AG04450 (cell line): ENCODE measurements around the gene CLCN3. TPM values are rescaled to one million over a fixed set of nuclear protein-coding genes. Genes with fewer than 3 reads are reported as not detected.
A peak's percentile ranks its signal among the peaks of the same experiment; 100 is the strongest.
"Not testable (repeated sequence)": the region's sequence is repeated elsewhere in the genome, so short reads cannot be mapped to it uniquely, and the experiment has no call there.

Experiments used
- CTCF ChIA-PET: fragments of 300-600, 350-600 bp; formaldehyde crosslinking; extraction: SDS; loops from one replicate; lab custom pipeline; 2022; ENCODE audit warnings: antibody characterized with exemption, inconsistent platforms; lab: Charles Lee
- POLR2A ChIA-PET: fragments of 350-600 bp; formaldehyde crosslinking; extraction: SDS; loops from one replicate; lab custom pipeline; 2021; ENCODE audit warnings: antibody characterized with exemption, inconsistent platforms; lab: Yijun Ruan, JAX
- DNase-seq: peaks from one replicate; pipeline ENCODE4 v3.0.0-alpha.2; 2011; ENCODE audit warnings: low read depth, low spot score
- H3K27ac ChIP-seq: one replicate; pipeline ENCODE4 v1.5.1; 2012; ENCODE audit warnings: low read depth, low read length, control low read depth
- H3K27me3 ChIP-seq: one replicate; pipeline ENCODE4 v1.6.0; 2012; ENCODE audit warnings: low read length; ENCODE audit not compliant: control insufficient read depth, insufficient read depth
- H3K4me3 ChIP-seq: 2 replicates; pipeline ENCODE4 v1.5.1; 2011; ENCODE audit warnings: mild to moderate bottlenecking, low read depth, low read length, control low read depth
- H3K9me3 ChIP-seq: 2 replicates; pipeline ENCODE4 v1.5.1; 2012; ENCODE audit warnings: low read length; ENCODE audit not compliant: control insufficient read depth, insufficient read depth
- polyA plus RNA-seq: library from polyadenylated mRNA; depleted of rRNA; stranded (reverse); fragments of >200 nt; gene quantifications from 2 replicates; pipeline ENCODE4 v1.2.3, GENCODE V29; 2011
- TF ChIP-seq, protein P1 (sequence below): IDR thresholded peaks from 2 replicates; pipeline ENCODE4 v1.5.1; 2011; ENCODE audit warnings: low read depth, low read length, control low read depth, inconsistent platforms

The CLCN3 gene
- polyA plus RNA-seq, 1 experiment = 36.5 TPM

DNA sequence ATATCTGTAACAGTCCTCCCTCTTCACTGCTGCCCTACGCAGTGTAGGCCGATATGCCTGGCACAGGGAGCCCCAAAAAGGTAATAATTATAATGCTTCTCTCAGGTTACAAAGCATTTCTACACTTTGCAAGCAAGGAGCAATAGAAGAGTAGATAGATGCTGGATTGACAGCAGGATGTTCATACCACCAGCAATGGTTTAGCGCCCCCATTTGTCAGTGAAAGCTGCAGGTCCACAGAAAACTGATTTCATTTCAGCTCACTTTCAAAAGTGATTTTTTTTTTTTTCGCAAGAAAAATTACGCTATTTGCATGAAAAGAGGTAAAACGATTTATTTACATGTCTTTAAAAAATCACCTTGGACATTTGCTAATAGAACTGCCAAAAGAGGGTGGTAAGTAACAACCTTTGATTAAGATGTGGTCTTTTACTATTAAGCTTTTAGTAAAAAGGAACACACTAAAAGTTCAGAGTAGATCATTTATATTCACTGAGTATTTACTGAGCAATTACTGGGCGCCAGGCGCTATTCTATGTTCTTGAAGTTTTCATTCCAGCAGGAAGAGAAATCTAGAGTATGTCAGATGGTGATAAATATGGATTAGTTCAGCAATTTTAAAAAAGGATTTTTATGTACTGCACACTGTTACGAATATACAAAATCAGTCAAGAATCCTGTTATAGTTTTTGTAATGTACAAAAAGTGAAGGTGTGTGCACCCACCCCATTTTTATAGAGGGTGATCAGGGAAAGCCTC lies 103.0 kb downstream of the CLCN3 start:
- no peak overlapping the region for H3K27ac ChIP-seq
- ChIA-PET CTCF (interaction anchor here (0.9 to 2.9 kb wide), 4 partner anchors 9 to 110 kb away, joined by 3 to 18 read pairs (median 4); partner anchors contain the start of gene NEK1), POLR2A (no interaction called here)
- DNase-seq = no peak
- no peak overlapping the region for H3K4me3 ChIP-seq
- H3K27me3 ChIP-seq = no peaks in the 10 kb centered on the region
- H3K9me3 ChIP-seq = no peaks in the 10 kb centered on the region
- TF ChIP-seq, protein P1, sequence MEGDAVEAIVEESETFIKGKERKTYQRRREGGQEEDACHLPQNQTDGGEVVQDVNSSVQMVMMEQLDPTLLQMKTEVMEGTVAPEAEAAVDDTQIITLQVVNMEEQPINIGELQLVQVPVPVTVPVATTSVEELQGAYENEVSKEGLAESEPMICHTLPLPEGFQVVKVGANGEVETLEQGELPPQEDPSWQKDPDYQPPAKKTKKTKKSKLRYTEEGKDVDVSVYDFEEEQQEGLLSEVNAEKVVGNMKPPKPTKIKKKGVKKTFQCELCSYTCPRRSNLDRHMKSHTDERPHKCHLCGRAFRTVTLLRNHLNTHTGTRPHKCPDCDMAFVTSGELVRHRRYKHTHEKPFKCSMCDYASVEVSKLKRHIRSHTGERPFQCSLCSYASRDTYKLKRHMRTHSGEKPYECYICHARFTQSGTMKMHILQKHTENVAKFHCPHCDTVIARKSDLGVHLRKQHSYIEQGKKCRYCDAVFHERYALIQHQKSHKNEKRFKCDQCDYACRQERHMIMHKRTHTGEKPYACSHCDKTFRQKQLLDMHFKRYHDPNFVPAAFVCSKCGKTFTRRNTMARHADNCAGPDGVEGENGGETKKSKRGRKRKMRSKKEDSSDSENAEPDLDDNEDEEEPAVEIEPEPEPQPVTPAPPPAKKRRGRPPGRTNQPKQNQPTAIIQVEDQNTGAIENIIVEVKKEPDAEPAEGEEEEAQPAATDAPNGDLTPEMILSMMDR = peak; percentile 39

DNA sequence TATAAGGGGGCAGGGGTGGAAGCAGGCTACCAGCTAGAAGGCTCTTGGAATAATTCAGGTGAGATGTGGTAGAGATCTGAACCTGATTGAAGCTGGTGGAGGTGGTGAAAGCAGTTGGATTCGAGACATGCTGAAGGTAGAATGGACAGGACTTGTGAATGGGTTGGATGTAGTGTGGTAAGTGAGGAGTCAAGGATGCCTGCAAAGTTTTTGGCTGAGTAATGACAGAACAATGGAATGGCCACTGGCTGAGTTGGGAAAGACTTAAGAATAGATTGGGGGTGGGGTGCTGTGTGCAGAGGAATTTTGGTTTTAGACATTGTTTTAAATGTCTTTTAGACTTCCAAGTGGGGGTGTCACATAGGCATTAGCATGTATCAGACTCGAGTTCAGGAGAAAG lies 103.9 kb downstream of the CLCN3 start:
- H3K9me3 ChIP-seq = no peaks in the 10 kb centered on the region
- ChIA-PET POLR2A (no interaction called here), CTCF (interaction anchor here (1.1 to 2.9 kb wide), 2 partner anchors 27 to 111 kb away, joined by 3 to 18 read pairs; partner anchors contain the start of gene NEK1)
- TF ChIP-seq, protein P1 = no peak
- no peak overlapping the region for H3K27ac ChIP-seq
- no peak overlapping the region for H3K4me3 ChIP-seq
- no peak for DNase-seq
- H3K27me3 ChIP-seq = no peaks in the 10 kb centered on the region

DNA sequence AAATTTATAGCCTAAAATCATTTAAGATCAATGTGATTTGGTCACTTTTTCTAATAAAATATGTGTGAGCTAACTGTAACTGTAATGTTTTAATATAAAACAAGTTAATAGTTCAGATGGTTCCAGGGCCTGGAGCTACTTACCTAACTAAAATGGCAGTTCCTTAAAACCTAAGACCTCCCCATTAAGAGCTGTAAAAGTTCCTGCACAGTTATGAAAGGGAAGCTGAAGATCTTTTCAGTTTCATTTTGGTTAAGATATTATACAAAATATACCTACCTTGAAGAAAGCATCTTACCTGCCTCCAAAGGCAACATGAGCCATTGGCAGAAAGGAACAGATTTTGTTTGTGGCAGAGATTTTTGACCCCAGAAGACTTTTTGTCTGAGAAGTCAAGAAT lies 107.2 kb downstream of the CLCN3 start:
- no peak for DNase-seq
- H3K27ac ChIP-seq = no peak overlapping the region
- H3K27me3 ChIP-seq = no peaks in the 10 kb centered on the region
- no peak overlapping the region for H3K4me3 ChIP-seq
- ChIA-PET POLR2A (no interaction called here), CTCF (no interaction called here)
- no peaks in the 10 kb centered on the region for H3K9me3 ChIP-seq
- TF ChIP-seq, protein P1 = no peak

DNA sequence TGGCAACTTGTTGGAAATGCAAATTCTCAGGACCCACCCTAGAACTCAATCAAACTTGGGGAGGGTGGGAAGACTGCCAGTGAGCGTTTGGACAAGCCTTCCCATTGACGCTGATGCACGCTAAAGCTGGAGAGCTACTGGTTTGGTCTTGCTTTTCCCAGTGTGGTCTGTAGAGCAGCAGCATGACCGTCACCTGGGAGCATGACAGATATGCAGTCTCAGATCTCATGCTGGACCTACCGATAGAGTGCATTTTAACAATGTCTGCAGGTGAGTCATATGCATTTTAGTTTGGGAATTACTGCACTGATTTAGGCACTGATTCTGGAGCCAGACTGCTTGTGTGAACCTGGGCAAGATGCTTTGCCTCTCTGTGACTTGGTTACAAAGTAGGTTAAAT lies 110.2 kb downstream of the CLCN3 start:
- TF ChIP-seq, protein P1 = no peak
- H3K27ac ChIP-seq = no peak overlapping the region
- POLR2A ChIA-PET = no interaction called here
- no peak overlapping the region for H3K4me3 ChIP-seq
- CTCF ChIA-PET = no interaction called here
- H3K9me3 ChIP-seq = no peaks in the 10 kb centered on the region
- DNase-seq = no peak
- H3K27me3 ChIP-seq = no peaks in the 10 kb centered on the region

GRCh38 chr4:169738604-169739003 lies 118.2 kb downstream of the CLCN3 start:
- CTCF ChIA-PET, POLR2A ChIA-PET, H3K27me3 ChIP-seq, DNase-seq, H3K27ac ChIP-seq, H3K9me3 ChIP-seq, H3K4me3 ChIP-seq: not testable (repeated sequence)
